Fibroblast of lung (primary cell): ENCODE data around the gene AGT.

ENCODE experiments used
- EZH2 ChIP-seq: IDR thresholded peaks from 2 replicates; pipeline ENCODE4 v1.5.1; 2012; ENCODE audit warnings: low read length, control low read depth, mild to moderate bottlenecking; ENCODE audit errors: missing control alignments
- TF ChIP-seq, protein P1 (sequence below), 2 donors: IDR thresholded peaks in 1 of 2; conservative IDR thresholded peaks in 1 of 2; 1 replicate in 1 of 2; 2 replicates in 1 of 2; pipeline ENCODE4 v1.5.1; 2011 to 2012; ENCODE audit warnings: low read length in 2 of 2, control low read depth in 1 of 2, inconsistent platforms in 1 of 2, low read depth in 1 of 2, mild to moderate bottlenecking in 1 of 2

DNA sequence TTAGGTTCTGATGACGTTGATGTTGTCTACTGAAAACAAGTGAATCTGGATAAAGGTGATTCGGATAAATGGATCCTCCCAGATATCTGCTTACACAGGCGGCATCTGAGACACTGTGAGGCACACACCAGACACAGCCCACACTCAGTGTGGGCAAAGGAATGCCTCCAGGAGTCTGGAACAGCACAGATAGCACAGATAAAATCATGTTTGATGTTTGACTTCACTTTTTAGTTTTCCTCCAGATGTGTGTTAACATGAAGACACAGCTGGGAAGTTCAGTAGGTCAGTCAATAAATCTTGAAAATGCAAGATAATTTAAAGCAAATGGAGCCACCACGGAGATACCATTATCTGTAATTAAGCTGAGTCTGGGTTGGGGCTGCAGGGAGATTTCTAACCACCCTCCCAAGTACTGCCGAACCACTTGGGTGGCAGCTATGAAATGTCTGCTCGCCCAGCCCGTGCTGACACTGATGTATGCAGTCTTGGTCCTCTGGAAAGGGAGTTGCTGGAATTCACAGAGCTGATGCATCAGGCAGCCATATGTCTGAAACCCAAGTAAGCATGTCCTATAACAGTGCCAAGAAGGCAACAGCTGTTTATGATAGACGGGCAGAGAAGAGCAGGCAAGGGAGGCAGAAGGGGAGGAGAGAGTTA, 44.9 kb upstream of the AGT start:
- TF ChIP-seq, protein P1, sequence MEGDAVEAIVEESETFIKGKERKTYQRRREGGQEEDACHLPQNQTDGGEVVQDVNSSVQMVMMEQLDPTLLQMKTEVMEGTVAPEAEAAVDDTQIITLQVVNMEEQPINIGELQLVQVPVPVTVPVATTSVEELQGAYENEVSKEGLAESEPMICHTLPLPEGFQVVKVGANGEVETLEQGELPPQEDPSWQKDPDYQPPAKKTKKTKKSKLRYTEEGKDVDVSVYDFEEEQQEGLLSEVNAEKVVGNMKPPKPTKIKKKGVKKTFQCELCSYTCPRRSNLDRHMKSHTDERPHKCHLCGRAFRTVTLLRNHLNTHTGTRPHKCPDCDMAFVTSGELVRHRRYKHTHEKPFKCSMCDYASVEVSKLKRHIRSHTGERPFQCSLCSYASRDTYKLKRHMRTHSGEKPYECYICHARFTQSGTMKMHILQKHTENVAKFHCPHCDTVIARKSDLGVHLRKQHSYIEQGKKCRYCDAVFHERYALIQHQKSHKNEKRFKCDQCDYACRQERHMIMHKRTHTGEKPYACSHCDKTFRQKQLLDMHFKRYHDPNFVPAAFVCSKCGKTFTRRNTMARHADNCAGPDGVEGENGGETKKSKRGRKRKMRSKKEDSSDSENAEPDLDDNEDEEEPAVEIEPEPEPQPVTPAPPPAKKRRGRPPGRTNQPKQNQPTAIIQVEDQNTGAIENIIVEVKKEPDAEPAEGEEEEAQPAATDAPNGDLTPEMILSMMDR (conservative IDR thresholded peaks at IDR 0.05 in 1 of 2, IDR thresholded peaks at IDR 0.05 in 1 of 2; ENCODE audit: low read depth in 1 of 2, low read length in 2 of 2): no peak
- TF ChIP-seq EZH2: no peak
